Fibroblast of mammary gland (primary cell): ENCODE measurements around the gene ZNF438.
A peak's percentile ranks its signal among the peaks of the same experiment; 100 is the strongest.

ENCODE experiments used
- DNase-seq: peaks from one replicate; pipeline ENCODE4 v3.0.0-alpha.2; 2010; ENCODE audit warnings: low read depth
- H3K4me3 ChIP-seq: 2 replicates; pipeline ENCODE4 v1.5.1; 2011; ENCODE audit warnings: low read depth, mild to moderate bottlenecking, low read length, moderate library complexity; ENCODE audit not compliant: control insufficient read depth
- TF ChIP-seq, protein P1 (sequence below): conservative IDR thresholded peaks from 2 replicates; pipeline ENCODE4 v1.5.1; 2011; ENCODE audit warnings: low read depth, low read length, inconsistent platforms; ENCODE audit not compliant: control insufficient read depth, insufficient read depth

ZNF438 gene

DNA sequence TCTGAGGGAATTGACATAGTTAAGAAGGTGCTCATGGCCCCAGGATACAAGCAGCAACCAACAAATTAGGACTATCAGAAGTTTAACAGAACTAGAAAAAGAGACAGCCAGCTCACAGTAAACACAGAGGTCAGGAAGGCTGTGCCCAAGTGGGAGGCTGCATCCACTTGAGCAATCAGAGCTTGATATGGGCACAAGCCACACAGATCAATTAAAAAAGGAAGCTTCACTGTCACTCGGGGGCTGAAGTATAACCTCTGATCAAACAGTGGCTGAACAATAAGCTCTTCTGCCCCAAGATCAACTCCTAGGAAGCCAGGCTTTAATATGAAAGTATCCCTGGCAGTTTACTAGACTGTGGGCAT is 40.0 kb downstream of the ZNF438 start:
- no peak for DNase-seq
- TF ChIP-seq, protein P1, sequence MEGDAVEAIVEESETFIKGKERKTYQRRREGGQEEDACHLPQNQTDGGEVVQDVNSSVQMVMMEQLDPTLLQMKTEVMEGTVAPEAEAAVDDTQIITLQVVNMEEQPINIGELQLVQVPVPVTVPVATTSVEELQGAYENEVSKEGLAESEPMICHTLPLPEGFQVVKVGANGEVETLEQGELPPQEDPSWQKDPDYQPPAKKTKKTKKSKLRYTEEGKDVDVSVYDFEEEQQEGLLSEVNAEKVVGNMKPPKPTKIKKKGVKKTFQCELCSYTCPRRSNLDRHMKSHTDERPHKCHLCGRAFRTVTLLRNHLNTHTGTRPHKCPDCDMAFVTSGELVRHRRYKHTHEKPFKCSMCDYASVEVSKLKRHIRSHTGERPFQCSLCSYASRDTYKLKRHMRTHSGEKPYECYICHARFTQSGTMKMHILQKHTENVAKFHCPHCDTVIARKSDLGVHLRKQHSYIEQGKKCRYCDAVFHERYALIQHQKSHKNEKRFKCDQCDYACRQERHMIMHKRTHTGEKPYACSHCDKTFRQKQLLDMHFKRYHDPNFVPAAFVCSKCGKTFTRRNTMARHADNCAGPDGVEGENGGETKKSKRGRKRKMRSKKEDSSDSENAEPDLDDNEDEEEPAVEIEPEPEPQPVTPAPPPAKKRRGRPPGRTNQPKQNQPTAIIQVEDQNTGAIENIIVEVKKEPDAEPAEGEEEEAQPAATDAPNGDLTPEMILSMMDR, result no peak
- H3K4me3 ChIP-seq, result no peak overlapping the region

DNA sequence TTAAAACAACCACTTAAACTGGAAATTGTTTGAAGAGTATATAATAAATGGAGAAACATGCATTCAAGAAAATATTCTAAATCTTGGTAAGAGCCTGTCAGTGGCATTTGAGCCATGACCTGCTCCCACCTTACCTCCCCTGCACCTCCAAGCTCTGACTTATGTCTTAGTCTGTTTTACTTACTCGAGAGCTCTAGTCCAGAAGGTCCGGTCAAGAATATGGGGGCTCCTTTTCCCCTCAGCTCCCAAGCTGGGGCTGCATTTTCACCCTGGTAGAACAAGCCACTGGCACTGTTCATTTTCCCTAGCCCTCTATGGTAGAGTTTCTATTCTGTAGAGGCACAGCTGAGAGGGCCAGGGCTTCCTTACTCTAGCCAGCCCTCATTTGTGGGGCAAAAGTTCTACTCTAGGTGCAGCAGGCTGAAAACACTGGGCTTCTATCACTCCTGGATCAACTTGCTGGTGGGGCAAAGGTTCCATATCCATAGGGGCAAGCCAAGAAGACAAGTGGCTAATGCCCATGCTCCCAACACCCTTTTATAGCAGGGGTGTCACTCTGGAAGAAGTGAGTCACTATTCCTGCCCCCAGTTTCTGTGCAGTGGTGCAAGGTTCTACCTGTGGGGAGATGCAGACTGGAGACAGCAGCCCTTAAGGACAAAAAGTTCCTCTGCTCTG is 40.6 kb downstream of the ZNF438 start:
- no peak for DNase-seq
- TF ChIP-seq, protein P1, result no peak
- H3K4me3 ChIP-seq, result no peak overlapping the region

DNA sequence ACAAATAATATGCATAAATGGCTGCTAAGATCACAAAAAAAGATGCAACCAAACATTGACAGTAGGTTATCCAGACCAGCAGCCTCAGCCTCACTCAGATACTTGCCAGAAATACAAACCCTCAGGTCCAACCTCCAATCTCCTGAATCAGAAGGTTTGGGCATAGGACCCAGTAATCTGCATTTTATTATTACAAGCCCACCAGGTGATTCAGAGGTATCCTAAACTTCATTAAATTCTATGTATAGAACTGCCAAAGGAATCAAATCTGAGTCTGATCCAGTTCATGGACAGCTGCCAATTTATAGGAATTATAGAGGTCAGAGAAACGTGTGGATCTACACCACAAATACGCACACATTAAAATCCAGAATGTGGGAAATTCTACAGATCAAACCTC is 41.3 kb downstream of the ZNF438 start:
- no peak overlapping the region for H3K4me3 ChIP-seq
- TF ChIP-seq, protein P1, result no peak
- DNase-seq, result no peak

DNA sequence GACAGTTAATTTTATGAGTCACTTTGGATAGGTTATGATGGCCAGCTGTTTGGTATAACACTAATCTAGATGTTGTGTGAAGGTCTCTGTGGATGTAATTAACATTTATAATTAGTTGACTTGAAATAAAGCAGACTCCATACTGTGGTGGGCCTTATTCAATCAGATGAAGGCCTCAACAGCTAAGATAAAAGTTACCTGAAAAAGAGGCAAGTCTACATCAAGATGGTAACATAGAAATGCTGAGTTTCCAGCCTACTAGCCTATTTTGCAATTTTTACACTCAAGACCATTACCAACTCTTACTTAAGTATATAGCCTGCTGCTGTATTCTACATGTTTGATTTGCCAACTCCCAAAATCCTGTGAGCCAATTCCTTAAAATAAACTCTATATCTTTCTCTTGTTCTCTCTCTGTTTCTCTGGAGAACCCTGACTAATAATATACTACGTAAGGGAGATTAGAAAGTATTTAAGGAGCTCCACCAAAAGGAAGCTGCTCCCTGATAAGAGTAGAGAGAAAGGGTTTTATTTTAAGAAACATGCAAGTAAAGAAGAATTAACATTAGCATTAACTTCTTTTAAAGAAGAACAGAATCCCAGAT is 42.7 kb downstream of the ZNF438 start:
- TF ChIP-seq, protein P1, result no peak
- DNase-seq, result no peak
- H3K4me3 ChIP-seq, result no peak overlapping the region

DNA sequence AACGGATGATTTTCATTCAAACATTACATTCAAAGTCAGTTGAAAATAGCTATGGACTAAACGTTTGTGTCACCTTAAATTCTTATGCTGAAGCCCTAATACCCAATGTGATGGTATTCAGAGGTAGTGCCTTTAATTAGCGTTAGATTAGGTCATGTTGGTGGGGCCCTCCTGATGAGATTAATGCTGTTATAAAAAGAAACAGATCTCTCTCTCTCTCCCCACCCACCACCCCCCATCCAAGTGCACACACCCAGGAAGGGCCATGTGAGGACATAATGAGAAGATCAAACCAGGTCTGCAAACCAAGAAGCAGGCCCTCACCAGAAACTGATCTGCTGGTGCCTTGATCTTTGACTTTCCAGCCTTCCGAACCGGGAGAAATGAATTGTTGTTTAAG is 44.2 kb downstream of the ZNF438 start:
- H3K4me3 ChIP-seq, result no peak overlapping the region
- no peak for DNase-seq
- TF ChIP-seq, protein P1, result no peak

DNA sequence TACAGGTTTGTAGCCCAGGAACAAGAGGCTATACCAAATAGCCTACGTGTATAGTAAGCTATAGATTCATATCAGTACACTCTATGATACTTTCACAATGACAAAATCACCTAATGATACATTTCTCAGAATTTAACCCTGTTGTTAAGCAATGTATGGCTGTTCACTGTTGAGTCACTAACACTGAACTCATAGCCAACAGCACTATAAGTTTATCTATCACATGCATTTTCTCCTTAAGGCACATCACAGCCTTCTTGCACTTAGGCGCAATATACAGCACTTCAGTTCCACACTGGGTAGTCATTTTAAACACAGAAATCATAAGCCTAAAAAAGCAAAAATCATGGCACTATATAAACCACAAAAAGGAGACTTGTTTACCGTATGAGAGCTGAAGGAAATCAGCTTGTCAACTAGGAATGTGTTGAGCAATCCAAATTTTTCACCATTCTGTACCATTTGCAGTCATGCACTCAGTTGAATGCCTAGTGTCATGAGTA is 45.6 kb downstream of the ZNF438 start:
- TF ChIP-seq, protein P1, result no peak
- peak; percentile 72 for DNase-seq
- no peak overlapping the region for H3K4me3 ChIP-seq
